NCI-H187 treated with DMSO at 0.1 percent for 48 hours (cell line): ENCODE data around the gene RIMBP2.

Experiments used
- DNase-seq: peaks from one replicate; lab custom pipeline; 2025; lab: John Stamatoyannopoulos, UW

The RIMBP2 gene

DNA sequence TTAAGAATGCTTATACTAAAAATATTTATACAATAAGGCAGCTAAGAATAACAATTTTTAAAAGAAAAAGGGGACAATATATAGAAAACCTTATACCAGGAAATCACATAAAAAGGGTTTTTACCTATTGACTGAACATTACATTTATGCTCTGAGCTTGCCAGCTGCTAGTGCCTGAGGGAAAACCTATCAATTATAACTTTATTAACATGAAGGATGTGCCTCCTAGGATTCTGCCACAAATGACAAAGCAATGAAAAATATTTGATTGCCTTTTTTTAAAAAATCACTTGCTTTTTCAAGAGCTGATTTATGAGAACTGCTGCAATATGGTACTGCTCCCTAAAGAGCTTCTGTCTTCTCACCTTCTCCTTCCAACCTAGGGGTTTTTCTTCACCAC, 185.7 kb downstream of the RIMBP2 start:
- no peak for DNase-seq

DNA sequence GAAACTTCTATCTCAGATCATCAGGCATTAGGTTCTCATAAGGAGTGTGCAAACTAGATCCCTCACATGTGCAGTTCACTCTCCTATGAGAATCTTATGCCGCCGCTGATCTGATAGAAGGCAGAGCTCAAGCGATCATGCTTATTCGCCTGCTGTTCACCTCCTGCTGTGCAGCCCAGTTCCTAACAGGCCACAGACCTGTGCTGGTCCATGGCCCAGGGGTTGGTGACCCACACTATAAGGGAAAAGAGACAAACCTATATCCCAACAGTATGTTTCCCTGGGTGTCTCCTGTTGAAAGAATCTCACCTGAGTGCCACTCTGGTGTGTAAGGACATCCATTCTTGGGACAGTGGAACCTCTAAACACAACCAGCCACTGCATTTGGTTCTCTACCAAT, 186.3 kb downstream of the RIMBP2 start:
- no peak for DNase-seq

GRCh38 chr12:130527239-130527638, 188.9 kb downstream of the RIMBP2 start:
- DNase-seq, result no peak

DNA sequence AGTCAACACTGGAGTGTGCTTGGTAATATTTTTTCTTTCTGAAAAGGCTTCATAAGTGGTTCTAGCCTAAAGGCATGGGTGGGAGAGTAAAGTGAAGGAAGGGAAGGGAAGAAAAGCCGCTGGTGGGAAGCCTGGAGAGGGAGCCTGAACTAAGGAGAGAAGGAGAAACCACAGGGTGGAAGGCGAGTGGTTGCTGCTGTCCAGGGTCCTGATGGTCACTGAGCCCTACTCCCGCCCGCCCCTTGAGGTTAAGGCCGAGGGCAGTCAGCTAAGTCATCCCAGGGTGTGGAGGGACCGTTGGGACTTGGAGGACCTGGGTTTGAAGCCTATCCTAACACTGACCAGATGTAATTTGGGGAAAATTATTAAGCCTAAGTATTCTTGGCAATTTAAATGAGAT, 189.3 kb downstream of the RIMBP2 start:
- no peak for DNase-seq

GRCh38 chr12:130525384-130526172, 190.5 kb downstream of the RIMBP2 start:
- no peak for DNase-seq

- DNase-seq, result no peak
Measured at GRCh38 chr12:130524759-130525158, 191.3 kb downstream of the RIMBP2 start.

GRCh38 chr12:130523863-130524614, 192.1 kb downstream of the RIMBP2 start:
- no peak for DNase-seq

DNA sequence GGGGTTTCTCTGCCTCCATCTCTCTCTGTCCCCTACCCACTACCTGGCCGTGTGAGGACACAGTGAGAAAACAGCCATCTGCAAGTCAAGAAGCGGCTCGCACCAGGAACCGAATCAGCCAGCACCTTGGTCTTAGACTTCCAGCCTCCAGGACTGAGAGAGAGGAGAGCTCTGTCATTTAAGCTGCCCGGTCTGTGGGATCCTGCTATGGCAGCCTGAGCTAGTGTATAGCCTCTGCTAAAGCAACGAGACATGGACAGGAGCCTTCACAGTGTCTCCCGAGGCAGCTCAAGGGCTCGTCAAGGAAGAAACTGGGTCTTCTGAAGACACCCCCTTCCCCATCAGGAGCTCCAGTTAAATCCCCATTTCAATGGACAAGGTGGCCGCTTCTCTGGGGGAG, 192.9 kb downstream of the RIMBP2 start:
- DNase-seq, result no peak

DNA sequence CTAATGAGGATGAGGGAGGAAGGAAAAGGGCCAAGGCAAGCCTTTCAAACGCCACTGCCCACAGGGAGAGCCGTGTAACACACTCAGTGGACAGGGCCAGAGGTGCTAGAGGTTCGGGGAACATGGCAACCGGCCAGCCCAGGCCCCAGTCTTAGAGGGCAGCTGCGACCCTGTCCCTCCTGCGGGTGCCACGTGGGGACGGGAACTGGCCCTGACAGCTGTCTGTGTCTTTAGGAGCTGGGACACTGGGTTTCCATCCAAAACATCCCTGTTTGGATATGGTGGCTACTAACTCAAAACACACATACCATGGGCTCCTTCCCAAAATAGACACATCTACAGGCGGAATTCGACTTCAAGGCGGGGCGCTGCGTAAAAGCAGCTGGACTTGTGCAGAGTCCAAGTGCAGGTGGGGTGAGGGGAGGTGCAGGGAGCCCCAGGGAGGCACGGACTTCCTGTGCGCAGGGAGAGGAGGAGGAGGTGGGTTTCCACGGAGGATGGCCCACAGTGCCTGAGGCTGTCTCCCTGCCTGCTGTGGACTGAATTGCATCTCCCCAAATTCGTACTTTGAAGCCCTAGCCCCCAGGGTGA, 193.8 kb downstream of the RIMBP2 start:
- no peak for DNase-seq

- DNase-seq, result no peak
Measured at GRCh38 chr12:130521375-130522124, 194.5 kb downstream of the RIMBP2 start.

- no peak for DNase-seq
Measured at GRCh38 chr12:130520784-130521183, 195.3 kb downstream of the RIMBP2 start.

DNA sequence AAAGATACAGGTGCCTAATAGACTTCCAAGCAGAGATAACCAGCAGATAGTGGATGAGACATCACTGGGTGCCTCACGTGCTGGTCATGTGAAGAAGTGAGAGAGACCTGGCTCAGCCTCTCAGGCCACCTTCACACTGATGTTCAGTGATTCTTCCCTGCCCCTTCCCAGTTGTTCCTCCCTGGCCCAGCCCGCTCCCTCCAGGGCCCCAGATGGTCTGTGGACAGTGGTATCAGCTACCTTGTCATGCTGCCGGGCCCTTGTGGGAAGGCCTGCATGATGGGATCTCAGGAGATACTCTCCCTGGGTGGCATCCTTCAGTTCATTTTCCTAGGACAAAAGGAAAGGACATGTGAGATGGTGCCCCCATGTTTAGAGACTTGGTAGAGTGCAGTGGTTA, 198.5 kb downstream of the RIMBP2 start:
- DNase-seq, result no peak

- DNase-seq, result no peak
Measured at GRCh38 chr12:130514149-130514551, 201.9 kb downstream of the RIMBP2 start.

- no peak for DNase-seq
Measured at GRCh38 chr12:130513556-130513955, 202.5 kb downstream of the RIMBP2 start.

DNA sequence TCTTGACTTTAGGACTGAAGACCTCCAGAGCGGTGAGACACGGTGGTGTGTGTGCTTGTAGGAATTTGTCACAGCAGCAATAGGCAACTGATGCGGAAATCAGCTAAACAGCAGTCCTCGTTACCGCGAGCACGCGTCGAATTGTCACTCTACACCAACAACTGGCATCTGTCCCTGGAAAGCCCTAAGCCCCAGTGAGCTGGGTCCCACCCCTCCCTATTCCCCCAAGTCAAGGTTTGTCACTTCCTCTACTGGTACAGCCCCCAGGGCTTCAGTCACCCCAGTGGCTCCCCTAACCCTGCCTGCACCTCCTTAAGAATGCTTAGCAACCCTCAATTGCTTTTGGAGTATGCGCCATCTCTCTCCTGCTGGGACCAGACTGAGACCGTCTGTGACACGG, 204.8 kb downstream of the RIMBP2 start:
- DNase-seq, result no peak

DNA sequence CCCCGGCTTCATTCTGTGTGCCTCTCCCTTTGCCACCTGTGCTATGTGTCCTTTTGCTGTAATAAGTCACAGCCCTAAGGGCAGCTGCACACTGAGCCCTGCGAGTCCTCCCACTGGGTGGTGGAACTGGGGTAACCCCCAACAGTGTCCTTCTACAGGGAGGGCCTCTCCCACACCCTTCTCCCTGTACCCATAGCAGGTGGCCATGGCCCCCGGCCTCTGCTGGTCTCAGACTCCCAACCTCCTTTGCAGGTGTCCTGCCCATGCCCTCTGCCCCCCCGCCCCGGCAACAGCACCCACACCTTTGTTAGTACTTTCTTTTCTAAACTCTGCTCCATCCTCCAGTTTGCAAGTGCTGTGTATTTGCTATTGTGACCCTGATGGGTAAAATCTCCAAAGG, 206.6 kb downstream of the RIMBP2 start:
- DNase-seq, result no peak

- DNase-seq, result no peak
Measured at GRCh38 chr12:130508847-130509246, 207.3 kb downstream of the RIMBP2 start.

DNA sequence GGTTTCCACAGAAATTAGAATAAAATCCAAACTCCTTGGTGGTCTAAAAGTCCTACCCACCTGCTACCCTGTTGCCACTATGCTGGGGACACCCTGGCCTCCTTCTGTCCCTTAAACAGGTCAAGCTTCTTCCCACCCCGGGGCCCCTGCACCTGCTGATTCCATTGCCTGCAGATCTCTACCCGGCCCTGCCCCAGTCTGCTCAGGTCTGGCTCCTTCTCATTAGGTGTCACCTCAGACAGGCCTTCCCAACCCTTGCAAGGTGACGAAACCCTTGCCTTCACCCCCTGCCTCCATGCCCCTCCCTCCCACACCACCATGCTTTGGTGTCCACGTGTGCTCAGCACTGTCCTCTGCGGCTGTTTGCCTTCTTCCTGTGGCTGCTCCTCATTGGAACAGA, 207.8 kb downstream of the RIMBP2 start:
- no peak for DNase-seq

- DNase-seq, result no peak
Measured at GRCh38 chr12:130506844-130507243, 209.3 kb downstream of the RIMBP2 start.

DNA sequence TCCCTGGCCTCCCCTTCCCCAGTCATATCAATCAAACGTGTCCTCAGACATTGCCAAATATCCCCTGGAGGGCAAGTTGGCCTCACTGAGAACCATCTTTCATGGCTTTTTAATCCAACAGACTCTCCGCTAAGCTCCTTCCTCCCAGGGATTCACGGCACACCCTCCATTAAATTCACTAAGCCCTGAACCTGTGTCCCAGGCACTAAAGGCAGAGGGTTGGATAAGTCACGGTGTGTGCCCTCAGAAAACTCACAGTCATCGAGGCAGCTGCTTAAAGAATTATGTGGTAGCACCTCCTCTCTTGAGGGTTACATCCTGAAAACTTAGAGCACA, 211.3 kb downstream of the RIMBP2 start:
- DNase-seq, result no peak

DNA sequence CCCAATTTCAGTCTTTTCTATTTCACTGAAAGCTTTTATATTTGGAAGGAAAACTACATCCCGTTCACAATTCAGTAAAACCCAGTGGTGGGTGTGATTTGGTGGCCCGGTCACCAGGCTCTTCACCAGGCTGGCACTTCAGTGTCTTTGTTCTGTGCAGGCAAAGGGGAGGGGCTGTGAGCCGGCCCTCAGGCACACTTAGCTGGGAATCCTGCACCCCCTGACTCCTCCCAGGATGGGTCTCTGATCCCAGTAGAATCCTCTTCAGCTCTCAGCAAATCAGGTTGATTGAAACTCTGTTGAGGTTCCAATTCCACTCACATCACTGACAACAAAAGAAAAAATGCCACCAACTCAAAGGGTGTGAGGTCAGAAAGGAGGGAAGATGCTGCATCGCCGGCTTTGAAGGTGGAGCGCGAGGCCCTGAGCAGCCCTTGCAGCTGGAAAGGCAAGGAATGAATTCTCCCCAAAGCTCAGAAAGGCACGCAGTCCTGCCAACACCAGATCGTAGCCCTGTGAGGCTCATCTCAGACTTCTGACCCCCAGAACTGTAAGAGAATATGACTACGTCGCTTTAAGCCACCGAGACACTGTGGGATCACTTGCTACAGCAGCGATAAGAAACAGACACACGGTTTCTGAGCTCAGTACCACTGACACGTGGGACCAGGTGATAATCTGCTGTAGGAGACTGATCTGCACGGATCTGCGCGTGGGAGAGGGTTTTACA, 211.8 kb downstream of the RIMBP2 start:
- no peak for DNase-seq

DNA sequence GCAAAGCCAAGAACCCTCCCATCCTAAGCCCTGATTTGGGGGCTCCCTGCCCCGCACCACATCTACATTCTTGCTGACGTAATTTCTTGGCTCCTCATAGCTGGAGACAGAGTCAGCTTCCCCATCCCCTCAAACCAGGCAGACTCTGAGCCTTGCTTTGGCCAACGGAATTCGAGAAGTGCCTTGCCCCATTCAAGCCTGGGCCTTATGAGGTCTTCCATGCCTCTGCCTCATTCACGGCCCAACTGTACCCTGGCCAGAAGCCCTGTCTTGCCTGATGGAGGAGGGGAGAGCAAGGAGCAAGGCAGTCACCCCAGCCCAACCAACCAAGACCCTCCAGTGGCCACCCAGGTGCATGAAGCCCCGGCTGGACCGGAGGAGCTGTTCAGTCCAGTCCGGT, 214.3 kb downstream of the RIMBP2 start:
- DNase-seq, result no peak
